NK-92 (cell line): ENCODE data around the gene MAN1B1.

Experiments
- DNase-seq: peaks from one replicate; lab custom pipeline; 2025; ENCODE audit not compliant: unreplicated experiment; lab: John Stamatoyannopoulos, UW

Gene MAN1B1

GRCh38 chr9:137084526-137084925, 2.3 kb upstream of the MAN1B1 start:
- DNase-seq, result no peak

- DNase-seq, result no peak
Observed at GRCh38 chr9:137085920-137086530, 760 bp upstream of the MAN1B1 start.

- no peak for DNase-seq
Observed at GRCh38 chr9:137087409-137087925, 682 bp downstream of the MAN1B1 start.

- no peak for DNase-seq
Observed at GRCh38 chr9:137088121-137088520, 1.3 kb downstream of the MAN1B1 start.

- DNase-seq, result no peak
Observed at GRCh38 chr9:137089232-137089947, 2.6 kb downstream of the MAN1B1 start.

GRCh38 chr9:137095664-137096517, 9.1 kb downstream of the MAN1B1 start:
- DNase-seq, result no peak

- no peak for DNase-seq
Observed at GRCh38 chr9:137096785-137097546, 10.2 kb downstream of the MAN1B1 start.

GRCh38 chr9:137097761-137098462, 11.1 kb downstream of the MAN1B1 start:
- DNase-seq, result no peak

GRCh38 chr9:137099231-137099630, 12.4 kb downstream of the MAN1B1 start:
- DNase-seq, result no peak

- no peak for DNase-seq
Observed at GRCh38 chr9:137103206-137103999, 16.6 kb downstream of the MAN1B1 start.

GRCh38 chr9:137105814-137106661, 19.3 kb downstream of the MAN1B1 start:
- DNase-seq, result no peak

GRCh38 chr9:137106662-137107250, 20.0 kb downstream of the MAN1B1 start:
- no peak for DNase-seq

- no peak for DNase-seq
Observed at GRCh38 chr9:137107312-137107921, 20.6 kb downstream of the MAN1B1 start.

- DNase-seq, result no peak
Observed at GRCh38 chr9:137107982-137108381, 21.2 kb downstream of the MAN1B1 start.

GRCh38 chr9:137108608-137109249, 21.9 kb downstream of the MAN1B1 start:
- no peak for DNase-seq

- DNase-seq, result no peak
Observed at GRCh38 chr9:137109250-137110146, 22.7 kb downstream of the MAN1B1 start.
